ENCODE measurements around the gene FAM234B.

DNA sequence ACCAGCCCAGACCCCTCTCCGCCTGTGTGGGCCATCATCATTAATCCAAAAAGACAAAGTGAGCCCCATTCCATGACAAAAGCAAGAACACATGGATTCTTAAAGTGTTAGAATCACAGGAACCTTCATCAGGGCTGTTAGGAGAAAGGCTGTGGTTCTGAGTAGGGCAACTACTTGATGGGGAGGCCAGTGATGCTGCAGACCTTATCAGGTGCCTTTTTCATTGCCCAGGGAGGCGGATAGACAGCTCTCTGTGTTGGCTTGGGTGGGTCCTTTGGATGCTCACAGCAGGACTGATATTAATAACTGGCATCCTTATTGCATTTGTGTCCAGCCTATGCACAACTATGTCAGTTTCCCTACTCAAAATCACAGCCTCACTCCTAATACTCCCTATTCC lies 46.4 kb upstream of the FAM234B start:
- TF ChIP-seq, protein P1, sequence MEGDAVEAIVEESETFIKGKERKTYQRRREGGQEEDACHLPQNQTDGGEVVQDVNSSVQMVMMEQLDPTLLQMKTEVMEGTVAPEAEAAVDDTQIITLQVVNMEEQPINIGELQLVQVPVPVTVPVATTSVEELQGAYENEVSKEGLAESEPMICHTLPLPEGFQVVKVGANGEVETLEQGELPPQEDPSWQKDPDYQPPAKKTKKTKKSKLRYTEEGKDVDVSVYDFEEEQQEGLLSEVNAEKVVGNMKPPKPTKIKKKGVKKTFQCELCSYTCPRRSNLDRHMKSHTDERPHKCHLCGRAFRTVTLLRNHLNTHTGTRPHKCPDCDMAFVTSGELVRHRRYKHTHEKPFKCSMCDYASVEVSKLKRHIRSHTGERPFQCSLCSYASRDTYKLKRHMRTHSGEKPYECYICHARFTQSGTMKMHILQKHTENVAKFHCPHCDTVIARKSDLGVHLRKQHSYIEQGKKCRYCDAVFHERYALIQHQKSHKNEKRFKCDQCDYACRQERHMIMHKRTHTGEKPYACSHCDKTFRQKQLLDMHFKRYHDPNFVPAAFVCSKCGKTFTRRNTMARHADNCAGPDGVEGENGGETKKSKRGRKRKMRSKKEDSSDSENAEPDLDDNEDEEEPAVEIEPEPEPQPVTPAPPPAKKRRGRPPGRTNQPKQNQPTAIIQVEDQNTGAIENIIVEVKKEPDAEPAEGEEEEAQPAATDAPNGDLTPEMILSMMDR (IDR thresholded peaks at IDR 0.05; ENCODE audit: insufficient read depth, low read length, poor library complexity, severe bottlenecking): no peak
- TF ChIP-seq EZH2phosphoT487 (conservative IDR thresholded peaks at IDR 0.05; ENCODE audit: low read length): no peak

Data from SU-DHL-6 (cell line).